Measurements from ENCODE around the gene TBCD. TPM values are rescaled to one million over a fixed set of nuclear protein-coding genes. Genes with fewer than 3 reads are reported as not detected.
A peak's percentile ranks its signal among the peaks of the same experiment; 100 is the strongest.

The TBCD gene
- total RNA-seq, 2 donors from 2014 or later: 38.9 to 74.8 TPM

GRCh38 chr17:82841921-82842596 is 90.2 kb downstream of the TBCD start:
- WGBS, 2 donors: 85% methylated on average over 10 to 16 of the region's 16 CpGs
- Histone ChIP-seq H3K4me1 (peaks cover 16% of the 10 kb centered on the region), H3K36me3 (replicated peaks in 1 of 2; ENCODE audit: insufficient read depth in 1 of 2, low read depth in 2 of 2) (no peaks in the 10 kb centered on the region), H3K4me3 (no peak overlapping the region), H3K27ac (no peak overlapping the region), H3K9me3 (no peaks in the 10 kb centered on the region), H3K27me3 (no peaks in the 10 kb centered on the region)
- ATAC-seq (no peak), DNase-seq (no peak)
- intact Hi-C loops (cut with DNase I): no loop called here
- TF ChIP-seq CTCF (IDR thresholded peaks at IDR 0.05) (no peak), POLR2A (IDR thresholded peaks at IDR 0.05) (no peak)

GRCh38 chr17:82843904-82844680 is 92.2 kb downstream of the TBCD start:
- no peaks in the 10 kb centered on the region for H3K36me3 ChIP-seq (replicated peaks in 1 of 2; ENCODE audit: insufficient read depth in 1 of 2, low read depth in 2 of 2)
- no peak overlapping the region for H3K4me3 ChIP-seq
- no peak for TF ChIP-seq CTCF (IDR thresholded peaks at IDR 0.05)
- H3K9me3 ChIP-seq: no peaks in the 10 kb centered on the region
- peak in 1 of 4 donors; percentile 2 for DNase-seq
- intact Hi-C loops (cut with DNase I): no loop called here
- H3K4me1 ChIP-seq: no peaks in the 10 kb centered on the region
- H3K27ac ChIP-seq: peak overlapping the region in 1 of 4 donors; percentile 24
- WGBS, 2 donors: 65 to 68% methylated on average over 3 to 6 of the region's 7 CpGs
- ATAC-seq: no peak
- no peaks in the 10 kb centered on the region for H3K27me3 ChIP-seq

- no peak for ATAC-seq
- no peak for DNase-seq
- Histone ChIP-seq H3K36me3 (replicated peaks in 1 of 2; ENCODE audit: insufficient read depth in 1 of 2, low read depth in 2 of 2) (no peaks in the 10 kb centered on the region), H3K9me3 (no peaks in the 10 kb centered on the region), H3K27ac (peak overlapping the region in 1 of 4 donors; percentile 24), H3K27me3 (no peaks in the 10 kb centered on the region), H3K4me1 (no peaks in the 10 kb centered on the region), H3K4me3 (no peak overlapping the region)
- intact Hi-C loops (cut with DNase I): no loop called here
- no peak for TF ChIP-seq CTCF (IDR thresholded peaks at IDR 0.05)
- TF ChIP-seq POLR2A (IDR thresholded peaks at IDR 0.05): no peak
- 82 to 89% methylated on average over 8 to 11 of the region's 11 CpGs for WGBS, 2 donors
Measured at GRCh38 chr17:82844796-82845162, 92.9 kb downstream of the TBCD start.

GRCh38 chr17:82845163-82845807 is 93.4 kb downstream of the TBCD start:
- Histone ChIP-seq H3K4me3 (no peak overlapping the region), H3K27me3 (no peaks in the 10 kb centered on the region), H3K27ac (peak overlapping the region in 1 of 4 donors; percentile 24), H3K9me3 (no peaks in the 10 kb centered on the region), H3K36me3 (replicated peaks in 1 of 2; ENCODE audit: insufficient read depth in 1 of 2, low read depth in 2 of 2) (no peaks in the 10 kb centered on the region), H3K4me1 (no peaks in the 10 kb centered on the region)
- DNase-seq: peak in 1 of 4 donors; percentile 7
- peak; percentile 56 for ATAC-seq
- TF ChIP-seq CTCF (IDR thresholded peaks at IDR 0.05) (no peak), POLR2A (IDR thresholded peaks at IDR 0.05) (no peak)
- 82 to 90% methylated on average over 22 to 24 of the region's 24 CpGs for WGBS, 2 donors
- intact Hi-C loops (cut with DNase I): no loop called here
